Aorta (tissue), 5 donors: ENCODE data around the gene CCDC57. TPM values are rescaled to one million over a fixed set of nuclear protein-coding genes. Genes with fewer than 3 reads are reported as not detected.

Experiments
- ATAC-seq: fragments of 200-7000 bp; cut with Tn5 transposase; one replicate; pipeline ENCODE4 v1.9.1; 2022; ENCODE audit warnings: moderate library complexity; ENCODE audit not compliant: low FRiP score
- DNase-seq, 2 donors: peaks; one replicate each; pipeline ENCODE4 v3.0.0-alpha.2; 2020
- H3K27ac ChIP-seq, 2 donors: one replicate each; pipeline ENCODE4 v1.5.1; 2013; ENCODE audit warnings: low read length in 2 of 2, mild to moderate bottlenecking in 2 of 2, moderate library complexity in 2 of 2, control low read depth in 1 of 2, inconsistent platforms in 1 of 2, low read depth in 1 of 2
- H3K27me3 ChIP-seq, 2 donors: one replicate each; pipeline ENCODE4 v1.6.1; 2013; ENCODE audit warnings: control low read depth in 1 of 2, low read length in 1 of 2, mild to moderate bottlenecking in 1 of 2, moderate library complexity in 1 of 2; ENCODE audit not compliant: insufficient read depth in 2 of 2, control insufficient read depth in 1 of 2
- H3K36me3 ChIP-seq, 2 donors: one replicate each; pipeline ENCODE4 v1.6.1; 2013; ENCODE audit warnings: control low read depth in 1 of 2, low read length in 1 of 2, mild to moderate bottlenecking in 1 of 2; ENCODE audit not compliant: insufficient read depth in 2 of 2, control insufficient read depth in 1 of 2
- H3K4me1 ChIP-seq, 2 donors: one replicate each; pipeline ENCODE4 v1.6.1; 2013; ENCODE audit warnings: low read length in 2 of 2, control low read depth in 1 of 2, mild to moderate bottlenecking in 1 of 2, moderate library complexity in 1 of 2; ENCODE audit not compliant: insufficient read depth in 2 of 2, control insufficient read depth in 1 of 2
- H3K4me3 ChIP-seq, 2 donors: one replicate each; pipeline ENCODE4 v1.5.1; 2013; ENCODE audit warnings: low read length in 2 of 2, control low read depth in 1 of 2, mild to moderate bottlenecking in 1 of 2
- H3K9me3 ChIP-seq: one replicate; pipeline ENCODE4 v1.6.1; 2013; ENCODE audit warnings: mild to moderate bottlenecking, low read length; ENCODE audit not compliant: control insufficient read depth
- WGBS, 2 donors: extraction: QIAGEN DNeasy Blood & Tissue Kit; methylation state at CpG; one replicate each; pipeline ENCODE4 v1.1.7; 2013; 5-methylcytosine and 5-hydroxymethylcytosine counted together
- intact Hi-C, 2 donors: fragments of 100-400 bp; cut with DNase I; formaldehyde crosslinking; loops; one replicate each; pipeline versions ENCODE4 v1.14.2 to v1.15.0; 2022
- polyA plus RNA-seq, 2 donors: library from polyadenylated mRNA; stranded (reverse); fragments of 200-250 nt; gene quantifications; one replicate each; pipeline ENCODE4 v1.2.3, GENCODE V29; 2013
- total RNA-seq, 2 donors: library from RNA; stranded (reverse); fragmentation: NEBNext Ultra II Directional; extraction: Animal tissue kit (Norgen Biotek cat#: 25700); gene quantifications; one replicate each; pipeline ENCODE4 v1.2.1, GENCODE V29; 2021
- donor health status: healthy with polysubstance abuse.
- donor health status: Bipolar disorder and iron deficiency.
- donor health status: DM: no; HTN: no; CAD: no.
- donor health status: DM: no; HTN: no; CAD: no.
- donor health status: DM: yes; HTN: yes; CAD: no.

CCDC57 gene
- total and polyA plus RNA-seq, 4 donors: 17.8 to 145 (median 42.3) TPM

DNA sequence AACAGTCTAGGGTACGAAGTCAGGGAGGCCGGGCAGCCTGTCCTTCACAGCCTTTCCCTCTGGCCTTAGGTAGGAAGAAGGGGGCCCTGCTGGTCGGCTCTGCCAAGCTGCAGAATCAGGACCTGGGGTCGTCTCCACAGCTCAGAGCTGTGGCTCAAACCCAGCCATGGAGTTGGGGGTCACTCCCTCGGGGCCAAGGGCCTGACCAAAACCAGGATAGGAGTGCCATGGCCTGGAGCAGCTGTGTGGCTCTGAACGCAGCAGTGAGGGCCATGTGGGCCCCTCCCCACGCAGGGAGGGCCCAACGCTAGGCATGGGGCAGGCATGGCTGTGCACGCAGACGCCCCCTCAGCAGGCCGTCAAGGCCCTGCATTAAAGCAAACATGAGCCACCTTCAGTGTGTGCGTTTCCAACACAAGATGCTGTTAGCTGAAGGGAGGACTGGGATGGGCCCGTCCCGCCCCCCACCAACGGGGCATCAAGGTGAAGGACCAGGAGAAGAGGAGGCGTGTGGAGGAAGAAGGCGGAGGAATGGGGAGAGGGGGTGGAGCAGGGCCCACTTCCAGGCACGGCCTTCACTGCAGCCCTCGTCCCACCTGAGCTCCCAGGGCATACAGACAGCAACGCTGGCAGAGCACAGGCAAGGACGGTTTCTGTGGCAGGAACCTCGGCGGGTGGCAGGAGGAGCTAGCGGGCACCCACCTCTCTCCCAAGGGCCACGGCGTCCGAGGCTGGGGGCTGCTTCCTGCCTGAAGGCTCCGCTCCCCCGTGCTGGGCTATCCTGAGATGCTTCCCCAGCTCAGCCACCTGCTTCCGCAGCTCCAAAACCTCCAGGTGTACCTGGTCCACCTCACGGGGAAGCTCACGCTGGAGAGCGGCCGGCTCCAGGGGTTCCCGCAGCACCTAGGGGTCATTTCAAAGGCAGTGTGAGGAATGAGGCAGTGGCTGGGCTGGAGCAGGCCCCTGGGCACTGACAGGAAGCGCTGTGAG, 55.3 kb downstream of the CCDC57 start:
- Histone ChIP-seq H3K4me3 (no peak overlapping the region), H3K9me3 (no peaks in the 10 kb centered on the region), H3K4me1 (no peaks in the 10 kb centered on the region), H3K27ac (no peak overlapping the region), H3K27me3 (no peaks in the 10 kb centered on the region), H3K36me3 (no peaks in the 10 kb centered on the region)
- intact Hi-C loops: loop anchor here (10.0 kb wide), 1 partner anchor 203 kb away; no protein-coding TSS in a partner anchor
- no peak for DNase-seq
- 86 to 89% methylated on average over 33 to 36 of the region's 36 CpGs for WGBS, 2 donors
- ATAC-seq: no peak

DNA sequence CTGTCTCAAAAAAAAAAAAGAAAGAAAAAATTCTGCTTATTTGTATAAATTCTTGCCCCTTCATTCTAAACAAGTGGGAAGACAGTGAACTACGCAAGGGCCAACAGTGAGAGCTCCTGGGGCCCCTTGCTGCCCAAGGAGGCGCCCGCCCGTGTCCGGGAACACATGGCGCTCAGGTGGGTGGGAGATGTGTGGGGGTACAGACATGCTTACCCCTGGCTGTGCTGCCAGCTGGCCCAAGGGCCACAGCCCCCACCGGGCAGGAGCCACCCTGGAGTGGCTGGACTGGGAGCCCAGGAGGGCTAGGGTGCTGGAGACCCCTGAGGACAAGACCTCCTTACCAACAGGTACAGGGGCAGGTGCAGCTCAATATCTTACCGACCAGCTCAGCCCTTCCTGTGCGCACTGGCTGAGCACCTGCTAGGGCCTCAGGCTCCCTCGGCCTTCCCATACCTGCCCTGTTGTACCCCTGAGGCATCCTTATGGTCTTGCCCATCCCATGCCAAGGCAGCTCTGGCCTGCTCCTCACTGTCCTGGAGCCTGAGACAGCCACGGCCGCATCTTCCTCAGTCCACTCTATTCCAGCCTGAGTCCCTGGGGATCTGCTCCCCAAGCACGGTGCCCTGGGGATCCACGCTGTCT, 56.2 kb downstream of the CCDC57 start:
- Histone ChIP-seq H3K27ac (no peak overlapping the region), H3K4me3 (no peak overlapping the region), H3K9me3 (no peaks in the 10 kb centered on the region), H3K27me3 (no peaks in the 10 kb centered on the region), H3K36me3 (no peaks in the 10 kb centered on the region), H3K4me1 (no peaks in the 10 kb centered on the region)
- ATAC-seq: no peak
- 94 to 95% methylated on average over 14 of the region's 14 CpGs for WGBS, 2 donors
- intact Hi-C loops: loop anchor here (10.0 kb wide), 1 partner anchor 202 kb away; no protein-coding TSS in a partner anchor
- DNase-seq: no peak

GRCh38 chr17:82155606-82156005, 57.0 kb downstream of the CCDC57 start:
- Histone ChIP-seq H3K36me3 (no peaks in the 10 kb centered on the region), H3K27me3 (no peaks in the 10 kb centered on the region), H3K27ac (no peak overlapping the region), H3K4me1 (no peaks in the 10 kb centered on the region), H3K4me3 (no peak overlapping the region), H3K9me3 (no peaks in the 10 kb centered on the region)
- intact Hi-C loops: loop anchor here (2.0 to 10.0 kb wide), 2 partner anchors 125 to 201 kb away; partner anchors contain the start of gene RAC3 (in 1 of the 2)
- no peak for ATAC-seq
- 94% methylated on average over 9 of the region's 9 CpGs for WGBS, 2 donors
- no peak for DNase-seq

DNA sequence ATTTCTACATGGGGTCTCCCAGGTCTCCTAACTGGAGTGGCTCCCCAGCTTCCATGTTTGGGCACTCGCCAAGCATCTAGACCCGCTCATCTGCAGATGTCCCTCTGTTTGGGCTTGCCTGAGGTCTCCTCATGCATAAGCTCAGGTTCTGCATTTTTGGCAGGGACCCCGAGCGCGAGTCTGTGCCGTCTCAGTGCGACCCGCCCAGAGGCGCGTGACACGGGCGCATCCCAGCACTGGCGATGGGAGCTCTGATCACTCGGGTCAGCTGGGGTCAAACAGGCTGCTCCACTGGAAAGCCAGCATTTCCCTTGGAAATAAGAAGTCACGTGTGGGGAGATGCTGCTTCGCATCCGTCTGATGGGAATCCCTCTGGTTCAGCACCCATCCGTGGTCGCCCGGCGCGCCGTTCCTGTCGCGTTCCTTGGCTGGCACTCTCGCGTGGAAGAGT, 57.7 kb downstream of the CCDC57 start:
- H3K27me3 ChIP-seq: no peaks in the 10 kb centered on the region
- H3K36me3 ChIP-seq: no peaks in the 10 kb centered on the region
- no peak overlapping the region for H3K4me3 ChIP-seq
- WGBS, 2 donors: 92% methylated on average over 27 of the region's 27 CpGs
- H3K4me1 ChIP-seq: no peaks in the 10 kb centered on the region
- ATAC-seq (no peak), DNase-seq (no peak)
- H3K9me3 ChIP-seq: no peaks in the 10 kb centered on the region
- H3K27ac ChIP-seq: no peak overlapping the region
- intact Hi-C loops: loop anchor here (1.0 to 10.0 kb wide), 3 partner anchors 124 to 200 kb away; partner anchors contain the start of gene RAC3 (in 1 of the 2)

DNA sequence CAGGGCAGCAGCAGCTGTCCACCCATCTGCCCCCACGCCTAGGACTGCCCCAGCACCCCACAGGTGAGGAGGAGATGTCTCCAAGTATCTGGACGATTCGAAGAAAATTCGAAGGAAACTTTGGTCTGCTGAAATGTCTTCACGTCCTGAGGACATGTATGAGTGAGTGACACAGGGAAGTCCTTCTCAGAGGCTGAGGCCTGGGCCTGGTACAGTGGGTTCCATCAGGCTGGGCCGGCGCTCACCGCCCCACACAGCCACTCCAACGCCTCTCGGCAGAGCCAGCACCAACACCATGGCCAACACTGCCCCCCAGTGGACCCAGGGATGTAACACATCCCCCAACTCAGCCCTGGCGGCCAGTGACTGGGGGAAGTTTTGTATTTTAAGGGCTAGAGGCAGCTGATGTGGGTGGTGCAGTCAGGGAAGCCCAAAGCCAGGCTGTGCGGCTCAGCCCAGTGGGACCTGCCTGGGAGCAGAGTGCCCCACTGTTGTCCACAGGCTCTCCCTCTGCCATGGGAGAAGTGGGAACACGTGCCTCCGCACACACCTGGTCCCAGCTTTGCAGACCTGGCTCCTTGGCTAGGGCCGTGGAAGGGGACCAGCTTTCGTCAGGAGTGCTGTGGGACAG, 58.8 kb downstream of the CCDC57 start:
- Histone ChIP-seq H3K4me3 (no peak overlapping the region), H3K9me3 (no peaks in the 10 kb centered on the region), H3K27ac (no peak overlapping the region), H3K27me3 (no peaks in the 10 kb centered on the region), H3K4me1 (no peaks in the 10 kb centered on the region), H3K36me3 (no peaks in the 10 kb centered on the region)
- DNase-seq: peak; percentile 85 to 92
- intact Hi-C loops: loop anchor here (1.0 to 10.0 kb wide), 3 partner anchors 123 to 199 kb away; partner anchors contain the start of gene RAC3 (in 1 of the 2)
- WGBS, 2 donors: 51 to 57% methylated on average over 16 of the region's 16 CpGs
- ATAC-seq: peak; percentile 90

DNA sequence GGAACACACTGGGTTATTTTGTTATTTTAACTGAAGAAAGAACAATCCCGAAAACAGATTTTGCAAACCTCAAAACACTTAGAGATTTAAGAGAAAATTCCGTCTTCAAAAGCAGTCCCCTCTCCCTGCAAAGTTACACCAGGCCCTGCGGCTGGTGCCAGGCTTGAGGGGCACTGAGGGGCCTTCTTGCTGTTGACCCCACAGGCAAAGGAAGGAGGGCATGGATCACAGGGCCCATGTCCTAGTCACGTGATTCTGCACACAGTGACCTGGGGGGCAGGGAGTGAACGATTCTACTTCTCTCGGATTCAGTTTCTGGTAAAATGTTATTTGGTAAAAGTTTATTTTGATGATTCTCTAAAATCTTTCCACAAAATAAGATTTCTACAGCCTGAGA, 59.3 kb downstream of the CCDC57 start:
- Histone ChIP-seq H3K27ac (no peak overlapping the region), H3K27me3 (no peaks in the 10 kb centered on the region), H3K36me3 (no peaks in the 10 kb centered on the region), H3K9me3 (no peaks in the 10 kb centered on the region), H3K4me3 (no peak overlapping the region), H3K4me1 (no peaks in the 10 kb centered on the region)
- ATAC-seq (no peak), DNase-seq (no peak)
- 85 to 90% methylated on average over 6 of the region's 6 CpGs for WGBS, 2 donors
- intact Hi-C loops: loop anchor here (10.0 kb wide), 1 partner anchor 198 kb away; no protein-coding TSS in a partner anchor

- Histone ChIP-seq H3K4me1 (no peaks in the 10 kb centered on the region), H3K9me3 (no peaks in the 10 kb centered on the region), H3K4me3 (no peak overlapping the region), H3K36me3 (no peaks in the 10 kb centered on the region), H3K27me3 (no peaks in the 10 kb centered on the region), H3K27ac (no peak overlapping the region)
- no peak for DNase-seq
- 88% methylated on average over 19 to 22 of the region's 22 CpGs for WGBS, 2 donors
- intact Hi-C loops: loop anchor here (10.0 kb wide), 1 partner anchor 198 kb away; no protein-coding TSS in a partner anchor
- ATAC-seq: peak; percentile 4
Measured at GRCh38 chr17:82152556-82153294, 59.9 kb downstream of the CCDC57 start.

DNA sequence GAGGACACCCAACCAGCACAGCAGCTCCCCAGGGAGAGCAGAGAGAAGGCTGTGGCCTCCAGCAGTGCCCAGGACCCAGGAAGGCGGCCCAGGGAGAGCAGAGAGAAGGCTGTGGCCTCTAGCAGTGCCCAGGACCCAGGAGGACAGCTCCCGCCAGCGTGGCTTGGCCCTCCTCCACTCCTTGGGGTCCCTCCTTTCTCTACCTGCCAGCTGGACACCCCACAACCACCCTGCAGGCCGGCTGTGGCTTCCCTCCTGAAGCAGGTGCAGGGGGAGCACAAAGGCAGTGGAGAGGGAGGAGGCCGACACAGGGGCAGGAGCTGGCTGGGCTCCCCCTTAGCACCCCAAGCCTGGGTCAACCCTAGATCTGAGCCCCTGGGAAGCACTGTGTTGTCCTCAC, 60.5 kb downstream of the CCDC57 start:
- Histone ChIP-seq H3K9me3 (no peaks in the 10 kb centered on the region), H3K4me1 (no peaks in the 10 kb centered on the region), H3K27ac (no peak overlapping the region), H3K36me3 (no peaks in the 10 kb centered on the region), H3K27me3 (no peaks in the 10 kb centered on the region), H3K4me3 (no peak overlapping the region)
- intact Hi-C loops: loop anchor here (10.0 kb wide), 1 partner anchor 197 kb away; no protein-coding TSS in a partner anchor
- WGBS, 2 donors: 95 to 98% methylated on average over 4 to 5 of the region's 5 CpGs
- ATAC-seq (no peak), DNase-seq (no peak)
